Peyer's patch (tissue), 4 donors: ENCODE measurements around the gene LCTL.

ENCODE experiments used
- POLR2A ChIP-seq, 2 donors: fragments of 450-650 bp; IDR thresholded peaks; one replicate each; pipeline ENCODE4 v1.5.1; 2017; ENCODE audit warnings: antibody characterized with exemption in 2 of 2, mild to moderate bottlenecking in 2 of 2, moderate library complexity in 2 of 2
- TF ChIP-seq, protein P1 (sequence below), 6 experiments: fragments of 450-650 bp in 4 of 6; fragments of 200-600 bp in 2 of 6; sonication (generic) in 1 of 6; IDR thresholded peaks; one replicate each; pipeline ENCODE4 v1.5.1; 2017 to 2019; ENCODE audit warnings: antibody characterized with exemption in 6 of 6, mild to moderate bottlenecking in 3 of 6, moderate library complexity in 1 of 6

DNA sequence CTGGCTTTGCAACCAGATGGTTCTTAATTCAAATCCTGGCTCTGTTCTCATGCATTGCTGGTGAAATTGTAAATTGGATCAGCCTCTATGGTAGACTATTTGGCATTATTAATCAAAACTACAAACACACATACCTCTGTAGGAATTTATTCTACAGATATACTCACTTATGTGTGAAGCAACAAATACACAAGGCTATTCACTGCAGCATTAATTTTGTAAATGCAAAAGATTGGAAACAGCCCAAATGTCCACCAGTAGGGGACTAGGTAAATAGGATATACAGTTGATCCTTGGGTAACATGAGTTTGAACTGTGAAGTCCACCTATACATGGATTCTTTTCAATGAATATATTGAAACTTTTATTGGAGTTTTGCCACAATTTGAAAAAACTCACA lies 29.5 kb upstream of the LCTL start:
- TF ChIP-seq, protein P1, sequence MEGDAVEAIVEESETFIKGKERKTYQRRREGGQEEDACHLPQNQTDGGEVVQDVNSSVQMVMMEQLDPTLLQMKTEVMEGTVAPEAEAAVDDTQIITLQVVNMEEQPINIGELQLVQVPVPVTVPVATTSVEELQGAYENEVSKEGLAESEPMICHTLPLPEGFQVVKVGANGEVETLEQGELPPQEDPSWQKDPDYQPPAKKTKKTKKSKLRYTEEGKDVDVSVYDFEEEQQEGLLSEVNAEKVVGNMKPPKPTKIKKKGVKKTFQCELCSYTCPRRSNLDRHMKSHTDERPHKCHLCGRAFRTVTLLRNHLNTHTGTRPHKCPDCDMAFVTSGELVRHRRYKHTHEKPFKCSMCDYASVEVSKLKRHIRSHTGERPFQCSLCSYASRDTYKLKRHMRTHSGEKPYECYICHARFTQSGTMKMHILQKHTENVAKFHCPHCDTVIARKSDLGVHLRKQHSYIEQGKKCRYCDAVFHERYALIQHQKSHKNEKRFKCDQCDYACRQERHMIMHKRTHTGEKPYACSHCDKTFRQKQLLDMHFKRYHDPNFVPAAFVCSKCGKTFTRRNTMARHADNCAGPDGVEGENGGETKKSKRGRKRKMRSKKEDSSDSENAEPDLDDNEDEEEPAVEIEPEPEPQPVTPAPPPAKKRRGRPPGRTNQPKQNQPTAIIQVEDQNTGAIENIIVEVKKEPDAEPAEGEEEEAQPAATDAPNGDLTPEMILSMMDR (IDR thresholded peaks at IDR 0.05), result no peak
- no peak for TF ChIP-seq POLR2A (IDR thresholded peaks at IDR 0.05)
